WTC11 (cell line): ENCODE data around the gene TSPAN31. TPM values are rescaled to one million over a fixed set of nuclear protein-coding genes. Genes with fewer than 3 reads are reported as not detected.

Source experiments
- ATAC-seq: fragments of 200-7000 bp; cut with Tn5 transposase; 2 replicates; pipeline ENCODE4 v1.10.0; 2021; ENCODE audit warnings: mild to moderate bottlenecking, moderate library complexity
- CTCF ChIA-PET: fragments of 300-600 bp; sonication (Branson Sonifier 250); formaldehyde crosslinking; loops from one replicate; lab custom pipeline; 2021; ENCODE audit warnings: antibody characterized with exemption; lab: Charles Lee
- POLR2A ChIA-PET: fragments of 350-600 bp; sonication (Branson Sonifier 250); formaldehyde crosslinking; loops from one replicate; lab custom pipeline; 2021; ENCODE audit warnings: antibody characterized with exemption; lab: Charles Lee
- DNase-seq: peaks from one replicate; pipeline ENCODE4 v3.0.0; 2021; ENCODE audit warnings: low spot score
- H3K27ac Mint-ChIP-seq: 2 replicates; pipeline ENCODE4 v1.8.0; 2021; ENCODE audit warnings: mixed read lengths
- H3K27me3 Mint-ChIP-seq: 2 replicates; pipeline ENCODE4 v1.8.0; 2021; ENCODE audit warnings: low read depth, mild to moderate bottlenecking, moderate library complexity, mixed read lengths
- H3K36me3 Mint-ChIP-seq: 2 replicates; pipeline ENCODE4 v1.8.0; 2021; ENCODE audit warnings: mixed read lengths
- H3K4me1 Mint-ChIP-seq: 2 replicates; pipeline ENCODE4 v1.8.0; 2022; ENCODE audit warnings: mixed read lengths
- H3K4me3 Mint-ChIP-seq: 2 replicates; pipeline ENCODE4 v1.8.0; 2021; ENCODE audit warnings: mild to moderate bottlenecking, moderate library complexity, mixed read lengths
- H3K9me3 Mint-ChIP-seq: 2 replicates; pipeline ENCODE4 v1.8.0; 2021; ENCODE audit warnings: mixed read lengths
- CREM ChIP-seq: sonication (generic); formaldehyde crosslinking; IDR thresholded peaks from 2 replicates; pipeline ENCODE4 v1.8.1; 2022; ENCODE audit warnings: mild to moderate bottlenecking, missing genetic modification reagents, moderate library complexity
- E2F1 ChIP-seq: sonication (generic); formaldehyde crosslinking; IDR thresholded peaks from 2 replicates; pipeline ENCODE4 v1.8.0; 2022; ENCODE audit warnings: mild to moderate bottlenecking, missing genetic modification reagents
- E2F5 ChIP-seq: sonication (generic); formaldehyde crosslinking; IDR thresholded peaks from 2 replicates; pipeline ENCODE4 v1.8.1; 2022; ENCODE audit warnings: mild to moderate bottlenecking, moderate library complexity, missing genetic modification reagents
- EMX1 ChIP-seq: fragments of 250-450 bp; sonication (Bioruptor Pico); IDR thresholded peaks from 2 replicates; pipeline ENCODE4 v1.8.0; 2021; ENCODE audit warnings: mild to moderate bottlenecking
- FOXP4 ChIP-seq: sonication (generic); formaldehyde crosslinking; IDR thresholded peaks from 2 replicates; pipeline ENCODE4 v1.8.0; 2022; ENCODE audit warnings: mild to moderate bottlenecking, missing genetic modification reagents
- HMGXB4 ChIP-seq: sonication (generic); formaldehyde crosslinking; IDR thresholded peaks from 2 replicates; pipeline ENCODE4 v1.8.1; 2023; ENCODE audit warnings: mild to moderate bottlenecking, moderate library complexity, missing genetic modification reagents
- JUN ChIP-seq: sonication (generic); formaldehyde crosslinking; IDR thresholded peaks from 2 replicates; pipeline ENCODE4 v1.8.0; 2023; ENCODE audit warnings: mild to moderate bottlenecking, missing genetic modification reagents
- NFE2L1 ChIP-seq: sonication (generic); formaldehyde crosslinking; IDR thresholded peaks from 2 replicates; pipeline ENCODE4 v1.8.1; 2023; ENCODE audit warnings: missing genetic modification reagents
- NFYB ChIP-seq: sonication (generic); formaldehyde crosslinking; conservative IDR thresholded peaks from 2 replicates; pipeline ENCODE4 v1.8.0; 2022; ENCODE audit warnings: low read depth, missing genetic modification reagents
- NR2C2 ChIP-seq: sonication (generic); formaldehyde crosslinking; IDR thresholded peaks from 2 replicates; pipeline ENCODE4 v1.8.0; 2022; ENCODE audit warnings: mild to moderate bottlenecking, missing genetic modification reagents
- NR3C1 ChIP-seq: sonication (generic); formaldehyde crosslinking; conservative IDR thresholded peaks from 2 replicates; pipeline ENCODE4 v1.8.1; 2023; ENCODE audit warnings: low read depth, mild to moderate bottlenecking, missing genetic modification reagents
- PREB ChIP-seq: sonication (generic); formaldehyde crosslinking; IDR thresholded peaks from 2 replicates; pipeline ENCODE4 v1.8.1; 2022; ENCODE audit warnings: mild to moderate bottlenecking, missing genetic modification reagents, moderate library complexity, borderline replicate concordance
- STAT6 ChIP-seq: sonication (generic); formaldehyde crosslinking; conservative IDR thresholded peaks from 2 replicates; pipeline ENCODE4 v1.8.1; 2023; ENCODE audit warnings: mild to moderate bottlenecking, low read depth, missing genetic modification reagents, moderate library complexity
- TCF7 ChIP-seq: sonication (generic); formaldehyde crosslinking; IDR thresholded peaks from 2 replicates; pipeline ENCODE4 v1.8.0; 2022; ENCODE audit warnings: mild to moderate bottlenecking, low read depth, missing genetic modification reagents, moderate library complexity
- TEAD4 ChIP-seq: sonication (generic); formaldehyde crosslinking; IDR thresholded peaks from 2 replicates; pipeline ENCODE4 v1.8.0; 2022; ENCODE audit warnings: mild to moderate bottlenecking, missing genetic modification reagents
- TP53 ChIP-seq: sonication (generic); formaldehyde crosslinking; IDR thresholded peaks from 2 replicates; pipeline ENCODE4 v1.8.1; 2023; ENCODE audit warnings: mild to moderate bottlenecking, missing genetic modification reagents
- USF1 ChIP-seq: sonication (generic); formaldehyde crosslinking; IDR thresholded peaks from 2 replicates; pipeline ENCODE4 v1.8.0; 2022; ENCODE audit warnings: mild to moderate bottlenecking, missing genetic modification reagents
- ZBTB43 ChIP-seq: sonication (generic); formaldehyde crosslinking; IDR thresholded peaks from 2 replicates; pipeline ENCODE4 v1.8.1; 2023; ENCODE audit warnings: mild to moderate bottlenecking, missing genetic modification reagents
- ZMAT4 ChIP-seq: fragments of 250-450 bp; sonication (Bioruptor Pico); IDR thresholded peaks from 2 replicates; pipeline ENCODE4 v1.9.0; 2021; ENCODE audit warnings: mild to moderate bottlenecking
- ZNF219 ChIP-seq: sonication (generic); formaldehyde crosslinking; IDR thresholded peaks from 2 replicates; pipeline ENCODE4 v1.8.0; 2023; ENCODE audit warnings: missing genetic modification reagents, mild to moderate bottlenecking, borderline replicate concordance
- total RNA-seq: library from RNA; stranded (reverse); gene quantifications from 3 replicates; pipeline ENCODE4 v1.2.3, GENCODE V29; 2021

Gene TSPAN31
- total RNA-seq, 1 experiment from 2014 or later: 9.9 TPM

GRCh38 chr12:57751788-57752667 is 7.2 kb downstream of the TSPAN31 start, which contains the start of gene CDK4:
Gene CDK4 (minus strand): TSS chr12:57752310. CDS start chr12:57751717, 593 bp downstream.
- ATAC-seq (peak; percentile 71), DNase-seq (peak; percentile 99)
- Mint-ChIP-seq H3K27ac (peak within 1 kb of the TSS; percentile 86), H3K36me3 (peaks cover 39% of the 10 kb centered on the region), H3K9me3 (no peaks in the 10 kb centered on the region), H3K4me3 (peak within 1 kb of the TSS; percentile 89), H3K4me1 (peaks cover 47% of the 10 kb centered on the region), H3K27me3 (peaks cover 37% of the 10 kb centered on the region)
- POLR2A ChIA-PET: interaction anchor here (0.8 to 1.1 kb wide), 4 partner anchors 11 to 20 kb away, joined by 3 to 6 read pairs (median 4); partner anchors contain the start of genes EEF1AKMT3 and METTL1
- CTCF ChIA-PET: interaction anchor here (0.7 to 1.1 kb wide), 3 partner anchors 15 to 145 kb away, joined by 3 to 5 read pairs (median 3); partner anchors contain the start of gene CYP27B1
- TF ChIP-seq TP53 (CRISPR knock-in tag): peak; percentile 42; the same call in 1 of the 2 replicates
- no peak for TF ChIP-seq TCF7 (CRISPR knock-in tag)
- peak; percentile 86; the same call in 1 of the 2 replicates for TF ChIP-seq CREM
- TF ChIP-seq NFE2L1 (CRISPR knock-in tag): peak; percentile 47
- peak; percentile 68; the same call in 1 of the 2 replicates for TF ChIP-seq JUN (CRISPR knock-in tag)
- peak; percentile 74 for TF ChIP-seq HMGXB4 (CRISPR knock-in tag)
- TF ChIP-seq ZMAT4: no peak; the same call in 1 of the 2 replicates
- 0 out of 2 replicates have a peak, but pooled peaks have one; percentile 36 for TF ChIP-seq ZNF219 (CRISPR knock-in tag)
- TF ChIP-seq NR3C1: no peak
- TF ChIP-seq TEAD4 (CRISPR knock-in tag): no peak
- no peak for TF ChIP-seq PREB (CRISPR knock-in tag)
- TF ChIP-seq E2F5 (CRISPR knock-in tag): peak; percentile 92
- peak; percentile 90 for TF ChIP-seq ZBTB43 (CRISPR knock-in tag)
- no peak for TF ChIP-seq E2F1
- peak; percentile 100 for TF ChIP-seq USF1 (CRISPR knock-in tag)
- peak; percentile 81 for TF ChIP-seq FOXP4 (CRISPR knock-in tag)
- no peak for TF ChIP-seq NR2C2 (CRISPR knock-in tag)
- TF ChIP-seq NFYB: no peak
- no peak for TF ChIP-seq EMX1
- no peak for TF ChIP-seq STAT6 (CRISPR knock-in tag)
